ENCODE results near the gene TESMIN.
A peak's percentile ranks its signal among the peaks of the same experiment; 100 is the strongest.

The TESMIN gene, protein sequence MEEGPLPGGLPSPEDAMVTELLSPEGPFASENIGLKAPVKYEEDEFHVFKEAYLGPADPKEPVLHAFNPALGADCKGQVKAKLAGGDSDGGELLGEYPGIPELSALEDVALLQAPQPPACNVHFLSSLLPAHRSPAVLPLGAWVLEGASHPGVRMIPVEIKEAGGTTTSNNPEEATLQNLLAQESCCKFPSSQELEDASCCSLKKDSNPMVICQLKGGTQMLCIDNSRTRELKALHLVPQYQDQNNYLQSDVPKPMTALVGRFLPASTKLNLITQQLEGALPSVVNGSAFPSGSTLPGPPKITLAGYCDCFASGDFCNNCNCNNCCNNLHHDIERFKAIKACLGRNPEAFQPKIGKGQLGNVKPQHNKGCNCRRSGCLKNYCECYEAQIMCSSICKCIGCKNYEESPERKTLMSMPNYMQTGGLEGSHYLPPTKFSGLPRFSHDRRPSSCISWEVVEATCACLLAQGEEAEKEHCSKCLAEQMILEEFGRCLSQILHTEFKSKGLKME

DNA sequence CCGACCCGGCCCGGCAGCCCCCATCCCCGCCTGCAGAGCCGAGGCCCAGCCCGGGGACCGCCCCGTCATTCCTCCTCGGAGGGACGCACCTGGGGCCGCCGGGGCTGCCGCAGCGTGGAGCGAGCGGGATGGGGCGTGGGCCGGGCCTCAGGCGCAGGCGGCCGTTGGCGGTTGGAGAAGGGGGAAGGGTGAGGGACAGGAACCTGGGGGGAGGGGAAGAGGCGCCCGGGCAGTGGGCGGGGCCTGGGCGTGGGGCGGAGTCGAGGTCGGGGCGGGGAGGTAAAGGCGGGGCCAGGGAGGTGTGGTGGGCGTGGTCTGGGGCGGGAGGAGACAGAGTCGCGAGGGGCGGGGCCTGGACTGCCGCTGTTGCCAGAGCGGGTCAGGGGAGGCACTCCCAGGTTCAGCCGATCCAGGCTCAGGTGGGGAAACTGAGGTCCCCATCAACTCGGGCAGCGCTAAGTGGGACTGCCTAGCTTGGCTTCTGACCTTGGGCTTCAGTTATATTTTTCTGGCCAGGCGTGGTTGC lies at the start of gene TESMIN:
TSS of gene TESMIN (minus strand) at position 190 of the 526 bp plus-strand sequence. CDS start 860 bp downstream, outside the sequence.
- DNase-seq, result peak; percentile 100

DNA sequence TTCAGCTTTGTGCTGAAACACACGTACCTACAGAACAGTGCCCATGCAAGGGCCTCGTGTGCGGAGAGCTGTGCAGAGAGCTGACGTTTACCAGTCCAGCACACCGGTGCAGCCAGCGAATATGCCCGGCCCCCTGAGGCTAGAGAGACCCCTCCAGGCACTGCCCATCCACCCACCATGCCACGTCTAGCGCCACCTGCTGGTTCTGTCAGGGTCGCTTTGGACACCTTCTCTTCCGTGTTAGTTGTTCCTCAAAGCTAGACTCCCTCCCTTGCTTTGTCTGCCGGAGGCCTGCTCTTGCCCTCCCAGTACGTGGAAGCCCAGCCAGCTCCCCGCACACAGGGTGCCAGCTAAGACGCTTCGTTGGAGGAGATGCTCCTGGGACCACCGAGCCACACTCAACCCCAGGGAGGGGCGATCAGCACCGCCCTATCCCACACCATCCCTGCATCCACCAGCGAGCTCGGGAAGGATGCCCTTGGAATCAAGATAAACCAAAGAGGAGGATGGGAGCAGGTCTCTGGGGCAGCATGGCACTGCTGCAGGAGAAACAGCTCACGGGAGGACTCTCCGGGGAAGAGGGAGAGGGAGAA lies 47.0 kb upstream of the TESMIN start:
- DNase-seq, result peak; percentile 87

DNA sequence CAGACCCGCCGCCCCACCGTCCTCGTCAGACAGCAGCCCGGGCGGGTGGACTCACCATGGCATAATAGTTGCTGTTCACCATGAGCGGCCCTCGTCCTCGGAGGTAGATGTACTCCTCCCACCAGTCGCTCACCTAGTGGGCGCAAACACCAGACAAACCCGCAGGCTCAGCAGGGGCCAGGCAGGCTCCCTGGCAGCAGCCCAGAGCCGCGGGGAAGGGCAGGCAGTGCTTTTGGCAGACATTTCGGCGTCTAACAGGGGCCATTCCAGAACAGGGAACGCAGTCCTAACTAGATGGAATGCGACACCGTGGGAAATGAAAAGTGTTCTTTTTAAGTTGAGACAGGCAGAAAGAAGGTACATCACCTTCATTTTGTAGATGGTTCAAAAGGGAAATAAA lies 45.5 kb upstream of the TESMIN start:
- no peak for DNase-seq

DNA sequence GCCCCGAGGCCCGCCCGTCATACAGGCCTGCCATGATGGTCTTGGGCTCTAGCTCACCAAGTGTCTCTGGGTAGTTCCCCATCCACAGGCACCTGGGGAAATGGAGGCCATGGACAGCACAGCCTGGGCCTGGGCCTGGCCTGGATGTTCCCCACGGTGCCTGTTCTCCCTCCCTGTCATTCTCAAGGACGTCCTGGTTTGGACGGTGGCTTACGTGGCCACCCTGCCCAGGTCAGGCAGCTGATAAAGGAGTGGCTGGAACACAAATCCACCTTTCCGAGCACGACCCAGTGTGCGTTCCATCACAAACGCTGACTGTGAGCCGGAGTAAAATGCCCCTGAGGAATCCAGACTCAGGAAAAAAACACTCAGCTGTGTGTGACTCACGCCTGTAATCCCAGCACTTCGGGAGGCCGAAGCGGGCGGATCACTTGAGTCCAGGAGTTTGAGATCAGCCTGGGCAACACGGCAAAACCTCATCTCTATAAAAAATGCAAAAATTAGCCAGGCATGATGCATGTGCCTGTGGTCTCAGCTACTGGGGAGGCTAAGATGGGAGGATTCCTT lies 41.2 kb upstream of the TESMIN start:
- no peak for DNase-seq

DNA sequence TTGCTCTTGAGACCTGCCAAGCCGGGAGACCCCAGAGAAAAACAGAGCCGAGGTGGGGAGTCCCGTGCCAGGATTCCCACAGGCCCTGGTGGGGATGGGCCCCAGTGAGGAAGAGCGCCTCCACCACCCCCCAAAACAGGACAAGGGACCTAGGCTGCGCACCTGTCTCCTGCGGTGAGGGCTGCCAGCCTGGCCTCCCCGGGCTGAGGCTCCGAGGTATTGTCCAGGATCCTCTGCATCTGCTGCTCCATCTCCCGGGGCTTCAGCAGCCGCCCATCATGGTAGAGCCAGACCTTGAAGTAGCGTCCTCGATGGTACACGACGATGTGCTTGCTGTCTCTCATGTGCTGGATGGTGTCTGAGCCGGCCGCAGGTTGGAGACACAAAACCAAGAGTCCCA lies 33.3 kb upstream of the TESMIN start:
- no peak for DNase-seq

DNA sequence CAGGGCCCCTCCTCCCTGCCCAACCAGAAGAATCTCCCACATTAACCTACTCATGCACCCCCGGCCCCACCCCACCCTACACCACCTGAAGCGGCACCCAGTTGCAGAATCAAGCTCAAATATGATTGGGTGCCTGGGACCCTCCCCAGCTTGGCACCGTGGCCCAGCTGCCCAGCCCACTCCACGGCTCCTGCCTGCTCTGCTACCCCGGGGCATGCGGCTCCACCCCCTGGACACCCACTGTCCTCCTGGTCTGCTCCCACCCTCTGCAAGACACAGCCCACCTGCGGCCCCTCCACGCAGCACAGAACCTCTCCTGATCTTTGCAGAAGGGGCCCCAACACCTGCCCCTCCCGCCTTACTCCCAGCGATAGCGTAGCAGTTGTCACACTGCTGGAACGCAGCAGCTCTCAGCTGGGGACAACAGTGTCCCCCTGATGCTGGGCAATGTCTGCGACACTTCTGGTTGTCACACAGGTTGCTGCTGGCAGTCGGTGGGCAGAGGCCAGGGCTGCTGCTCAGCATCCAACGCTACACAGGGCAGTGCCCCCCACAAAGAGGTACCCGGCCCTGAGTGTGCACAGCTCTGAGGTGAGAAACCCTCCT lies 32.0 kb upstream of the TESMIN start:
- no peak for DNase-seq

DNA sequence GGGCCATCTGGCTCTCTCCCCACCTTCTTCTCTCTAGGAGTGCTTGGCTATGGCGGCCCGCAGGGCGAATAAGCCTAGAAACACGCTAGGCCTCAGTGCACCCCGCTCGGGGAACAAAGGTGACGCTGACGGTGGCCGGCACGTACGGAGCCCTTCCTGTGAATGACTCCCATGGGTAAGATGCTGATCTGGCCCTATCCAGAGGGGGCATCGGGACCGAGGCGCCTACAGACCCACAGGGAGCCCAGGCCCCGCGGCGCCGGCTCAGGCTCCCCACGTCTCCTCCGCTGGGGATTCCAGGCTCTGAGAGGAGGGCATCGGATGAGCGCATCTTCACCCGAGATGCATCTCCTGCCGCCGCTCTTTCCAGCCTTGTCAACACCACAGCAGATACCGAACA lies 31.4 kb upstream of the TESMIN start:
- DNase-seq, result no peak

DNA sequence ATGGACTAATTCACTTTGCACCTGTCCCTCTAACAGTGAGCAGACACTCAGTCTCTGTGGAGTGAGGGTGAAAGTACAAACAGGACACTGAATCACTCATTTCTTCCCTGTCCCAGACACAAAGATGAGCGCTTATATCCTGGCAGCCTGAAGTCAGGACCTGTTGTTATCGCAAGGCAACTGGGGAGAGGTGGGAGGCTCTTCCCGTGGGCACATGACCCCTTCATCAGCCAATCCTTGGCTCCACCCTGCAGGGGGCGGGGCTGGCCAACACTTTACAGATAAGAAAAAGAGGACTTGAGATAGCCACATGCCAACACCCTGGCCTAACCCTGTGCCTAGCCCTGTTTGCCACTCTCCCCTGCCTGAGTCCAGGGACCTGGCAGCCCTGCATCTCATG lies 29.5 kb upstream of the TESMIN start:
- peak; percentile 99 for DNase-seq

DNA sequence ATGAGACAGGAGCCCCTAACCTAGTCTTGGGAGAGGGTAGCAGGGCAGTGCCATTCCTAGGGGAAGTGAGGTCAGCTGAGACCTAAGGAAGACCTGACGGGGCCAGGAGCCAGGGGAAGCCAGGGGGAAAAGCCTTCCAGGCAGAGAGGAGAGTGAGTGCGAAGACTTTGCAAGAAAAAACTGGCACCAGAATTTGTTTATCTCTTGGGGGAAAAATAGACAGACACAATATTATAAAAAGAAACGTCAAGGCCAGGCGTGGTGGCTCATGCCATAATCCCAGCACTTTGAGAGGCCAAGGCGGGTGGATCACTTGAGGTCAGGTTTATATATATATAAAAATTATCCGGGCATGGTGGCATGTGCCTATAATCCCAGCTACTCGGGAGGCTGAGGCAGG lies 26.9 kb upstream of the TESMIN start:
- no peak for DNase-seq

DNA sequence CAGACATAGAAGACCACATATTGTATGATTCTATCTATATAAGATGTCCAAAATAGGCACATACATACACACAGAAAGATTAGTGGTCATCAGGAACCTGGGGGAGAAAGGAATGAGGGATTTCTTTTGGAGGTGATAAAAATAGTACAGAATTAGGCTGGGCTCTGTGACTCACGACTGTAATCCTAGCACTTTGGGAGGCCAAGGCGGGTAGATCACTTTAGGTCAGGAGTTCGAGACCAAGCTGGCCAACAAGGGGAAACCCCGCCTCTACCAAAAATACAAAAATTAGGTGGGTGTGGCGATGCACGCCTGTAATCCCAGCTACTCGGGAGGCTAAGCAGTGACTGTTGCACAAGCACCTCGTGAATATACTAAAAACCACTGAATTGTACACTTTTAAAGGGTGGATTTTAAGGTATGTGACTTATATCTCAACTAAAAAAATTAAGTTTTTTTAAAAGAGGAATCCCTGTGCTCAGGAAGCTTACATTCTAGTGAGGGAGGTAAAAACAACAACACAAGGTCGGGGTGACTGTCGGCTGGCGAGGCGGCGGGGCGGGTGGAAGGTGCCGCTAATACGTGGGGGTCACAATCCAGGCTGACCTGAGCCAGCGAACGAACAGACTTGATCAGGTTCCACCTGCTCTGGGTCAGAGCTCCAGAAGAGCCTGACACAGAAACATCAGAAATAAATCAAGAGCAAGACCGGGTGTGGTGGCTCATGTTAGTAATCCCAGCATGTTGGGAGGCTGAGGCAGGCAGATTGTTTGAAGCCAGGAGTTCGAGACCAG lies 25.3 kb upstream of the TESMIN start:
- no peak for DNase-seq

DNA sequence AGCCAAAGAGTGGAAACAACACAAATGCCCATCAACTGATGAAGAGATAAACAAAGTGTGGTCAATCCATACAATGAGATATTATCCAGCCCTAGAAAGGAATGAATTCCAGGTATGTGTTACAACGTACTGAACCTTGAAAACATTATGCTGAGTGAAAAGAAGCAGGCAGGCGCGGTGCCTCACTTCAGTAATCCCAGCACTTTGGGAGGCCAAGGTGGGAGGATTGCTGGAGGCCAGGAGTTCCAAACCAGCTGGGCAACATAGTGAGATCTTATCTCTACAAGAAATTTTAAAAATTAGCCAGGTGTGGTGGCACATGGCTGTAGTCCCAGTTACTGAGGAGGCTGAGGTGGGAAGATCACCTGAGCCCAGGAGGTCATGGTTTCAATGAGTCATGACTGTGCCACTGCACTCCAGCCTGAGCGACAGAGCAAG lies 24.6 kb upstream of the TESMIN start:
- no peak for DNase-seq

DNA sequence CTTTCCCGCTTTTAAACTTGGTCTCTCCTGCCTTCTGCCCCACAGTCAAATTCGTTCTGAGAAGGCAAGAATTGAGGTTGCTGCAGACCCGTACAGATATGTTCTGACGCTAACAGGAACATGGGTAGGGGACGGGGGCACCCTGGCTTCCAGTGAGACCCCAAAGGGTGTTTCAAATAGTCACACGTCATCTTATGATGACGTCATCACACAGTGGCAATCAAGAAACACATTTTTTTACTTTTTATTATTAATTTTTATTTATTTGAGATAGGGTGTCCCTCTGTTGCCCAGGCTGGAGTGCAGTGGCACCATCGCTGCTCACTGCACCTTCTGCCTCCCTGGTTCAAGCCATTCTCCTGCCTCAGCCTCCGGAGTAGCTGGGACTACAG lies 22.9 kb upstream of the TESMIN start:
- no peak for DNase-seq

DNA sequence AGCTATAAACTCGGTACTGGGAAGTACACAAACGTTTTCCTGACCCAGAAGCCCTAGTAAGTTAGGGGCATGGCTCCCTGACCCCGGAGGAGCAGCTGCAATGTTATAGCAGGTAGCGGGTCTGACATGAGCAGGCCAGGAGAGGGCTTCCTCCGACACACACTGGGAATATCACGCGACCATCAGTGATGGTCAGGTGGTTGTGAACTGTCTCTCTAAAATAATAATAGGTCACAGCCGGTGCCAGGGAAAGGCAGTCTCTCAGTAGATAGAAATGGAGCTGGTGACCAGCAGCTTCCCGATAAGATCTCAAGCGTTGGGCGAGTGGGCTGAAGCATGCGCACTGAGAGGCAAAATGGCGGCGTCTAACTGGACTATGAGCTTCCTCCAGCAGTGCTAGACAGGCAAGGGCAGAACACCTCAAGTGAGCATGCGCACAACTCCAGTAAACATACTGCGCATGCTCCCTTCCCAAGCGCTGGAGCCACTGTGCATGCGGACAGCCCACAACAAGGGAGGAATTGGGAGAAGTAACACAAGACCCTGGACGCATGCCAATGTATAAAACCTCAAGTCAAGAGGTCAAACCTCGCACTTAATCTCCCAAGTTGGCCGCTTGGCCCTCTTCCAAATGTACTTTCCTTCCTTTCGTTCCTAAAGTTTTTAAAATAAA lies 22.3 kb upstream of the TESMIN start:
- no peak for DNase-seq

DNA sequence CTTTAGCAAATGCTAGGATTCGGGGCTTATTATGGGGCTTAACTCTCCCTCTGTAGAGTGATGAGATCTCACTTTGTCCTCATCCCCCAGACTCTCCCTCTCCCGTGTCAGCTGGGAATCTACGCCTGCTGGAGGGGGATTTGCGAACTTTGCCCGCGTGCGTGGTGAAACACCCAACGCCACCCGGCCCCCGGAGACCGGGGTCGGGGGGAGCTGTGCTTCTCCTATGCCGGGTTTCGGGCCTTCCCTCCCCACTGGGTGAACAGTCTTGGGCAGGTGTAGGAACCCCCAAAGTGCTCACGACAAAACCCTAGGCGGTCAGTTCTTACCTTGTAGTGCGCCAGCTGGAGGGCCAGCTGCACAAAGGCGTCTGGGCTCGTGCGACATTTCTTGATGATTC lies 21.6 kb upstream of the TESMIN start:
- no peak for DNase-seq

DNA sequence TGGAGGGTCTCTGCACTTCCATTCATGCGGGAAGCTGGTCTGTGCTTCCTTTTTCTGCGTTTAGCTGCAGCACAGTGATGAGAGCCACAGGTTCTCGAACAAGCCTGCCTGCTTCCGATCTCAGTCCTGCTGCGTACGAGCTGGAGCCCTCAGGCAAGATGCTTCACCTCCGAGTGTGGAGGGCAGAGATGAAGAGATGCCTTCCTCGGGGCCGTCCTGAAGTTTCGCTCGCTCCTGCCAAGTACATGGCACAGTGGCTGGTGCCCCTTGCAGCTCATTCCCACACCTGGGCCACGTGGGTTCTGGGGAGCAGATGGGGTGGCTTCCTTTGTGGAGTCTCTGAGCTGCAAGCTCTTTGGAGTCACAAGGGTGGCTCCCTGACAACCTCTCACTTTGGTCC lies 19.5 kb upstream of the TESMIN start:
- DNase-seq, result no peak

DNA sequence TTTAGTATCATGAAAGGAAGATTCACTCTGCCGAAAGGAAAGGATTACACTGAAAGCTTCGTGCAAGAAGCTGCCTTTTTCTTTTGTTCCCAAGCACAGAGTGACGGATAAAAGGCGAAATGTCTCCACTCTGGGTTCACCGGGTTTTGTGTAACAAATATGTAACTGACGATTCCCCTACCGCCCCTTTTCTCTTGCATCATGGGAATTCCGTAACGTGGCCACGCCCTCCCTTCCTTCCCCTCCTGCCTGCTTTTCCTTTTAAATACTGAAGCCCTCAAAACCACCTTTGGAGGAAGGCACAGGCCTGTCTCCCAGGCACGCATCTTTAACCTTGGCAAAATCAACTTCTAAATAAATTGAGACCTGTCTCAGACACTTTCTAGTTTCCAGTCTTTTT lies 16.4 kb upstream of the TESMIN start:
- DNase-seq, result no peak

DNA sequence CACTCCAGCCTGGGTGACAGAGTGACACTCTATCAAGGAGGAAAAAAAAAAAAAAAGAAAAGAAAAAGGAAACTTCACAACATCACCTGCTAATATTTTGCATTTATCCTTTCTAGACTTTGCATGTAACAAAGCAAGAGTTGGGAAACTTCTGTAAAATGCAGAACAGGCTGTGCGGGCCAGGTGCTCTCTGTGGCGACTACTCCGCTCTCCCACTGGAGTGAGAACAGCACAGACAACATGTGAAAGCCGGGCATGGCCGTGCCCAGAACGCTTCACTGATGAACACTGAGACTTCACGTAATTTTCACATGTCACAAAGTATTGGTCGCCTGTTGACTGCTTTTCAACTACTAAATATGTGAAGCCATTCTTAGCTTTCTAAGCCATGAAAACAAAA lies 15.5 kb upstream of the TESMIN start:
- DNase-seq, result no peak

DNA sequence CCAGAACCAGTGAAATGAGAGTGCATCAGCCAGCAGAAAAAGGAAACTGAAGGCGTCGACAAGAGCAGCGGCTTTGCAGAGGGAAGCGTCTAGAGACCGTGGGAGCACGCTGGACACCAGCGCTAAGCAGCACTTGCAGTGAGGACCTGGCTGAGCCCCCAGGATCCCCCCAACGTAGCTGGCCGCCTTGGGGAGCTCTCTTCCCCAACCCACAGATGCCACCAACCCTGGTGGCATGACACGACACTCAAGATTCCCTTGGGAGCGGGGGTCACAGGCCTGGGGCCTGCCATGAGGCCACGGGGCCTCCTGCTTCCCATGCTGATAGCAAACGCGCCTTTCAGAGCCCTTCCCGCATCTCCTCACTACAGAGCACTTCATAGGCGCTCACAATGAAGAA lies 13.4 kb upstream of the TESMIN start:
- DNase-seq, result no peak

DNA sequence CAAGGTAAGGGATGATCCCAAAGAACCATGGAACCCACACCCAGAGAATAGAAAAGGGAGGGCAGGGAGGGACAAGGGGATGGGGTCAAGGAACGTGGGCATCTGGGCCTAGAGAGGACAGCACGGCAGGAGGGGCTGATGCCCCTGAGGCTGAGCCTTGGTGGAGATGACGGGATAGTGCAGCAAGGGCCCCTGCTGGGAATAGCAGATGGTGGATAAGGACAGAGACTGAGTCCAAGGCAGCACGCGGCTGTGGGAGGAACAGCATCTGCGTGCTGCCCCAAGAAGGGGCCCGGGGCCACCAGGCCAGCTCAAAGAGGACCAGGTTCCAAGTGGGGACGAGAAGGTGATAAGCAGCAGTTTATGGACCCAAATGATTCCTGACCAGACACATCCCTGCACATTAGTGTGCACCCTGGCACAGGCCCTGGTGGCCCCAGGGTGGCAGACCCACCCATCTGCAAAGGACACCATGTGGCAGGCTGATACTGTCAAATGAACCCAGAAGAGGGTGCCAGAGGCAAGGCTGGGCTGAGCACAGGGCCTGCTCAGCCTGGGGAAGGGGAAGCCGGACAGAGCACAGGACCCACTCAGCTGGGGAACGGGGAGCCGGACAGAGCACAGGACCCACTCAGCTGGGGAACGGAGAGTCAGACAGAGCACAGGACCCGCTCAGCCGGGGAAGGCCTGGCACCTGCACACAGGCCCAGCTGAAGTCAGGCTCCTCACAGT lies 12.8 kb upstream of the TESMIN start:
- DNase-seq, result no peak

DNA sequence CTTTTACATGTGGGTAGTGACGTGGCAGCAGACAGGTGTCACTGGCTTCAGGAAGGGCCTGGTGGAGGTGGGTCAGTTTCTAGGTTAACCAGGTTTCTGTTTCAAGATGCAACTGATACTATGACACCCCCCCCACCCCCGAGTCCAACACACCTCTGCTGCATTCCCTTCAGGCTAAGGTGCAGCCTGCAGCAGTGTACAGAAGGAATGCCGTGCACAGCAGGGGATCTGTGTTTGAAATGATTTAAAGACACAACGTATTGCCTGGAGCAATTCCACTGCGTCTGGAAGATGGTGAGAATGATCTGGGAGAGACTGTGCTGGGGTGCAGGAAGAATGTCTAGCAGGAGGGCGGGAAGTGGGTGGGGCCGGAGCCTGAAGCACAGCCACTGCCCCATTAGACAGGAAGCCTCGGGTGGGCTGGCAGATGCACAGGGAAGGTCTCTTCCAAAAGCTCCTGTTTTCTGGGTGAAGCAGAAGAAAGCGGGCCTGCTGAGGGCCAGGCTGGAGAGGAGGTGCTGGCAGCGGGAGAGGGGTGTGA lies 11.9 kb upstream of the TESMIN start:
- DNase-seq, result no peak

DNA sequence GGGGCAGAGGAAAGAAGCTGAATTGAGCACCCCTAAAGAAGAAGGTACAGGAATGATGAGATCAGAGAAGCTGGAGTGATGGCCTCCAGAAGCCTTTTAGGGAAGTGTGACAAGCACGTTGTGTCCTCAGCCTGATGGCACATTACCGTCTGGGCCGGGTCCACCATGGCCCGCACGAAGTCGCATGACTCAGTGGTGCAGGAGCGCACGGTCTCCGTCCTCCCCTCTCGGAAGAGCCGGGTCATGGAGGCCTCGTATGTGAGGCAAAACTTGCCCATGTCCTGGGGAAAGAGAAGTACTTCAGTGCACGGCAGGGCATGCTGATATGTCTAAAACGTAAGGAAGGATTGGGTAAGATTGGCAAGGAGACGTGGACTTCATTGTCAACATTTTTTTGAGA lies 11.2 kb upstream of the TESMIN start:
- no peak for DNase-seq
